Measurements from ENCODE around the gene ATP6V0A4. TPM values are rescaled to one million over a fixed set of nuclear protein-coding genes. Genes with fewer than 3 reads are reported as not detected.
"Not testable (repeated sequence)": the region's sequence is repeated elsewhere in the genome, so short reads cannot be mapped to it uniquely, and the experiment has no call there.

The ATP6V0A4 gene
- total RNA-seq, 1 donor from 2014 or later, result 0.88 TPM

GRCh38 chr7:138738551-138739335, 59.3 kb downstream of the ATP6V0A4 start:
- H3K4me3 ChIP-seq (ENCODE audit: low read depth, low read length), result no peak overlapping the region

GRCh38 chr7:138738114-138738513, 59.9 kb downstream of the ATP6V0A4 start:
- H3K27me3 ChIP-seq (ENCODE audit: control insufficient read depth, insufficient read depth, low read length), result no peaks in the 10 kb centered on the region
- DNase-seq (ENCODE audit: low read depth), result no peak
- no peaks in the 10 kb centered on the region for H3K36me3 ChIP-seq (ENCODE audit: control insufficient read depth, insufficient read depth, low read length)
- no peak overlapping the region for H3K4me3 ChIP-seq (ENCODE audit: low read depth, low read length)
- no peak for TF ChIP-seq CTCF (IDR thresholded peaks at IDR 0.05; ENCODE audit: insufficient read depth, low read length, poor library complexity, severe bottlenecking)

More at GRCh38 chr7:138738551-138739335, 59.3 kb downstream of the ATP6V0A4 start:
- Histone ChIP-seq H3K36me3 (ENCODE audit: control insufficient read depth, insufficient read depth, low read length) (no peaks in the 10 kb centered on the region), H3K27me3 (ENCODE audit: control insufficient read depth, insufficient read depth, low read length) (no peaks in the 10 kb centered on the region)
- TF ChIP-seq CTCF (IDR thresholded peaks at IDR 0.05; ENCODE audit: insufficient read depth, low read length, poor library complexity, severe bottlenecking), result peak; percentile 92
- DNase-seq (ENCODE audit: low read depth), result peak; percentile 55

- DNase-seq (ENCODE audit: low read depth), result no peak
- no peak for TF ChIP-seq CTCF (IDR thresholded peaks at IDR 0.05; ENCODE audit: insufficient read depth, low read length, poor library complexity, severe bottlenecking)
- no peak overlapping the region for H3K4me3 ChIP-seq (ENCODE audit: low read depth, low read length)
- no peaks in the 10 kb centered on the region for H3K36me3 ChIP-seq (ENCODE audit: control insufficient read depth, insufficient read depth, low read length)
- H3K27me3 ChIP-seq (ENCODE audit: control insufficient read depth, insufficient read depth, low read length), result no peaks in the 10 kb centered on the region
Measured at GRCh38 chr7:138735399-138735798, 62.6 kb downstream of the ATP6V0A4 start.

- H3K36me3 ChIP-seq (ENCODE audit: control insufficient read depth, insufficient read depth, low read length); DNase-seq (ENCODE audit: low read depth); H3K27me3 ChIP-seq (ENCODE audit: control insufficient read depth, insufficient read depth, low read length); H3K4me3 ChIP-seq (ENCODE audit: low read depth, low read length): not testable (repeated sequence)
Measured at GRCh38 chr7:138731733-138732132, 66.3 kb downstream of the ATP6V0A4 start.

GRCh38 chr7:138729444-138729843, 68.6 kb downstream of the ATP6V0A4 start:
- Histone ChIP-seq H3K4me3 (ENCODE audit: low read depth, low read length) (no peak overlapping the region), H3K36me3 (ENCODE audit: control insufficient read depth, insufficient read depth, low read length) (no peaks in the 10 kb centered on the region), H3K27me3 (ENCODE audit: control insufficient read depth, insufficient read depth, low read length) (no peaks in the 10 kb centered on the region)
- no peak for TF ChIP-seq CTCF (IDR thresholded peaks at IDR 0.05; ENCODE audit: insufficient read depth, low read length, poor library complexity, severe bottlenecking)
- no peak for DNase-seq (ENCODE audit: low read depth)

- DNase-seq (ENCODE audit: low read depth), result no peak
- Histone ChIP-seq H3K27me3 (ENCODE audit: control insufficient read depth, insufficient read depth, low read length) (no peaks in the 10 kb centered on the region), H3K36me3 (ENCODE audit: control insufficient read depth, insufficient read depth, low read length) (no peaks in the 10 kb centered on the region), H3K4me3 (ENCODE audit: low read depth, low read length) (no peak overlapping the region)
- no peak for TF ChIP-seq CTCF (IDR thresholded peaks at IDR 0.05; ENCODE audit: insufficient read depth, low read length, poor library complexity, severe bottlenecking)
Measured at GRCh38 chr7:138727336-138728099, 70.5 kb downstream of the ATP6V0A4 start.

Measured in kidney epithelial cell (primary cell).